Left forelimb (tissue), 1 donor: ENCODE results near the gene SLX9.
A peak's percentile ranks its signal among the peaks of the same experiment; 100 is the strongest.

Experiments
- DNase-seq: peaks from one replicate; pipeline ENCODE4 v3.0.0-alpha.2; 2018; ENCODE audit warnings: low spot score

The SLX9 gene

GRCh38 chr21:44947930-44948331, 8.1 kb downstream of the SLX9 start:
- no peak for DNase-seq

GRCh38 chr21:44948426-44949120, 8.7 kb downstream of the SLX9 start:
- no peak for DNase-seq

GRCh38 chr21:44949161-44949778, 9.4 kb downstream of the SLX9 start:
- no peak for DNase-seq

- DNase-seq: peak; percentile 86
Observed at GRCh38 chr21:44949779-44950198, 10.0 kb downstream of the SLX9 start.

- no peak for DNase-seq
Observed at GRCh38 chr21:44950351-44950750, 10.5 kb downstream of the SLX9 start.

- no peak for DNase-seq
Observed at GRCh38 chr21:44951186-44951915, 11.5 kb downstream of the SLX9 start.

- no peak for DNase-seq
Observed at GRCh38 chr21:44952116-44952928, 12.5 kb downstream of the SLX9 start.

- DNase-seq: no peak
Observed at GRCh38 chr21:44952929-44953627, 13.2 kb downstream of the SLX9 start.

- no peak for DNase-seq
Observed at GRCh38 chr21:44953628-44954021, 13.8 kb downstream of the SLX9 start.

GRCh38 chr21:44954281-44954771, 14.5 kb downstream of the SLX9 start:
- no peak for DNase-seq

GRCh38 chr21:44955141-44955797, 15.4 kb downstream of the SLX9 start:
- DNase-seq: no peak

- DNase-seq: no peak
Observed at GRCh38 chr21:44955798-44956175, 16.0 kb downstream of the SLX9 start.

- DNase-seq: no peak
Observed at GRCh38 chr21:44956356-44957046, 16.7 kb downstream of the SLX9 start.

GRCh38 chr21:44957047-44957831, 17.4 kb downstream of the SLX9 start:
- DNase-seq: no peak

GRCh38 chr21:44957901-44958451, 18.1 kb downstream of the SLX9 start:
- DNase-seq: no peak

GRCh38 chr21:44958471-44959191, 18.8 kb downstream of the SLX9 start:
- peak; percentile 90 for DNase-seq

- DNase-seq: no peak
Observed at GRCh38 chr21:44959376-44960091, 19.7 kb downstream of the SLX9 start.
